ENCODE data around the gene RHOJ. TPM values are rescaled to one million over a fixed set of nuclear protein-coding genes. Genes with fewer than 3 reads are reported as not detected.

Gene RHOJ
- total and polyA plus RNA-seq, 10 of the 15 experiments (the other 5 are each of a cell fraction or from before 2014, with no cell fraction given), result not detected

GRCh38 chr14:63292805-63293204 lies 88.6 kb downstream of the RHOJ start:
- H3K4me2 ChIP-seq (ENCODE audit: control insufficient read depth, insufficient read depth), result no peak overlapping the region
- no peaks in the 10 kb centered on the region for H4K20me1 ChIP-seq (ENCODE audit: control insufficient read depth, insufficient read depth)
- no peak for ATAC-seq
- ChIA-PET CTCF (interaction anchor here (1.8 kb wide), 1 partner anchor 16 kb away, joined by 5 read pairs; no protein-coding TSS in a partner anchor), SMC1A (ENCODE audit: uncharacterized antibody, unreplicated experiment) (interaction anchor here (0.7 to 1.1 kb wide), 3 partner anchors 10 to 41 kb away, joined by 3 to 4 read pairs (median 3); no protein-coding TSS in a partner anchor), POLR2A (no interaction called here), RAD21 (ENCODE audit: unreplicated experiment) (interaction anchor here (0.7 kb wide), 1 partner anchor 17 kb away, joined by 5 read pairs; no protein-coding TSS in a partner anchor)
- no peak for DNase-seq (ENCODE audit: low read depth, low spot score)
- in situ Hi-C loops (cut with MboI) (no loop called here), intact Hi-C loops (cut with micrococcal nuclease; ENCODE audit: unreplicated experiment) (no loop called here)
- BruUV-seq (replicated peaks), result no TSS peak
- H3K4me3 ChIP-seq, result no peak overlapping the region
- H3K4me1 ChIP-seq (ENCODE audit: control insufficient read depth, insufficient read depth, low read length), result no peaks in the 10 kb centered on the region
- WGBS (ENCODE audit: insufficient coverage, insufficient replicate concordance, low lambda C conversion rate, missing lambda C conversion rate), result 92% methylated on average over 2 of the region's 2 CpGs
- no peak for FAIRE-seq
- no peak overlapping the region for H3K9ac ChIP-seq (ENCODE audit: control insufficient read depth, insufficient read depth, low read length)
- no peaks in the 10 kb centered on the region for H3K79me2 ChIP-seq (ENCODE audit: control insufficient read depth, insufficient read depth, low read length)
- no peak overlapping the region for H2AFZ ChIP-seq (ENCODE audit: control insufficient read depth, low read depth, low read length)
- H3K9me3 ChIP-seq (replicated peaks; ENCODE audit: control insufficient read depth, insufficient read depth, low read length), result no peaks in the 10 kb centered on the region
- no peaks in the 10 kb centered on the region for H3K27me3 ChIP-seq (replicated peaks in 1 of 2; ENCODE audit: control insufficient read depth in 2 of 2, insufficient read depth in 2 of 2, low read length in 1 of 2)
- no peak overlapping the region for H3K27ac ChIP-seq (ENCODE audit: control insufficient read depth, insufficient read depth)
- no peaks in the 10 kb centered on the region for H3K36me3 ChIP-seq (ENCODE audit: control insufficient read depth in 2 of 2, insufficient read depth in 2 of 2, low read length in 1 of 2)
- no peak for TF ChIP-seq CBX3 (IDR thresholded peaks at IDR 0.05; ENCODE audit: borderline replicate concordance, low read depth)
- TF ChIP-seq CUX1 (IDR thresholded peaks at IDR 0.05; ENCODE audit: insufficient replicate concordance, low read depth, low read length), result no peak
- no peak for TF ChIP-seq NKRF (conservative IDR thresholded peaks at IDR 0.05)
- no peak for TF ChIP-seq YBX1 (IDR thresholded peaks at IDR 0.05)
- no peak for TF ChIP-seq ZNF274 (IDR thresholded peaks at IDR 0.05; ENCODE audit: insufficient read depth, insufficient read length)
- no peak for TF ChIP-seq SRF (IDR thresholded peaks at IDR 0.05; ENCODE audit: low read depth in 2 of 2, low read length in 2 of 2)
- no peak for TF ChIP-seq ZNF622 (IDR thresholded peaks at IDR 0.05)
- TF ChIP-seq NBN (IDR thresholded peaks at IDR 0.05), result no peak
- TF ChIP-seq CBFB (IDR thresholded peaks at IDR 0.05; ENCODE audit: low read depth), result no peak
- TF ChIP-seq HDGF (IDR thresholded peaks at IDR 0.05), result no peak
- no peak for TF ChIP-seq EP300 (IDR thresholded peaks at IDR 0.05; ENCODE audit: borderline replicate concordance in 1 of 2, control insufficient read depth in 1 of 2, low read depth in 2 of 2, low read length in 2 of 2)
- TF ChIP-seq HSF1 (IDR thresholded peaks at IDR 0.05; ENCODE audit: low read depth, low read length), result no peak
- TF ChIP-seq, protein P1, sequence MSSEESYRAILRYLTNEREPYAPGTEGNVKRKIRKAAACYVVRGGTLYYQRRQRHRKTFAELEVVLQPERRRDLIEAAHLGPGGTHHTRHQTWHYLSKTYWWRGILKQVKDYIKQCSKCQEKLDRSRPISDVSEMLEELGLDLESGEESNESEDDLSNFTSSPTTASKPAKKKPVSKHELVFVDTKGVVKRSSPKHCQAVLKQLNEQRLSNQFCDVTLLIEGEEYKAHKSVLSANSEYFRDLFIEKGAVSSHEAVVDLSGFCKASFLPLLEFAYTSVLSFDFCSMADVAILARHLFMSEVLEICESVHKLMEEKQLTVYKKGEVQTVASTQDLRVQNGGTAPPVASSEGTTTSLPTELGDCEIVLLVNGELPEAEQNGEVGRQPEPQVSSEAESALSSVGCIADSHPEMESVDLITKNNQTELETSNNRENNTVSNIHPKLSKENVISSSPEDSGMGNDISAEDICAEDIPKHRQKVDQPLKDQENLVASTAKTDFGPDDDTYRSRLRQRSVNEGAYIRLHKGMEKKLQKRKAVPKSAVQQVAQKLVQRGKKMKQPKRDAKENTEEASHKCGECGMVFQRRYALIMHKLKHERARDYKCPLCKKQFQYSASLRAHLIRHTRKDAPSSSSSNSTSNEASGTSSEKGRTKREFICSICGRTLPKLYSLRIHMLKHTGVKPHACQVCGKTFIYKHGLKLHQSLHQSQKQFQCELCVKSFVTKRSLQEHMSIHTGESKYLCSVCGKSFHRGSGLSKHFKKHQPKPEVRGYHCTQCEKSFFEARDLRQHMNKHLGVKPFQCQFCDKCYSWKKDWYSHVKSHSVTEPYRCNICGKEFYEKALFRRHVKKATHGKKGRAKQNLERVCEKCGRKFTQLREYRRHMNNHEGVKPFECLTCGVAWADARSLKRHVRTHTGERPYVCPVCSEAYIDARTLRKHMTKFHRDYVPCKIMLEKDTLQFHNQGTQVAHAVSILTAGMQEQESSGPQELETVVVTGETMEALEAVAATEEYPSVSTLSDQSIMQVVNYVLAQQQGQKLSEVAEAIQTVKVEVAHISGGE (CRISPR knock-in tag; IDR thresholded peaks at IDR 0.05), result no peak
